Measurements from ENCODE around the gene FOLR2. TPM values are rescaled to one million over a fixed set of nuclear protein-coding genes. Genes with fewer than 3 reads are reported as not detected.

The FOLR2 gene
- total and polyA plus RNA-seq, 2 donors (not counting 1 experiment from before 2014, with no cell fraction given) = 1.5 to 4.7 TPM

GRCh38 chr11:72254299-72254993, 37.9 kb downstream of the FOLR2 start:
- POLR2A ChIA-PET = no interaction called here
- ATAC-seq (ENCODE audit: low read depth) = no peak

More at GRCh38 chr11:72254299-72254993, 37.9 kb downstream of the FOLR2 start:
- H3K4me1 ChIP-seq (ENCODE audit: control insufficient read depth in 2 of 2, insufficient read depth in 2 of 2, low read length in 2 of 2) = peaks cover 0 to 4% of the 10 kb centered on the region in 2 donors
- CTCF ChIA-PET = no interaction called here
- DNase-seq = no peak
- WGBS (ENCODE audit: insufficient coverage) = 100% methylated on average over 2 of the region's 5 CpGs
- no peaks in the 10 kb centered on the region for H3K79me2 ChIP-seq (ENCODE audit: control insufficient read depth, insufficient read depth, low read length)
- TF ChIP-seq CTCF (IDR thresholded peaks at IDR 0.05) (no peak), EZH2 (IDR thresholded peaks at IDR 0.05; ENCODE audit: borderline replicate concordance, insufficient read depth, low read depth, low read length, poor library complexity, severe bottlenecking) (no peak)
- H3K4me3 ChIP-seq (ENCODE audit: control extremely low read depth in 1 of 5, extremely low read depth in 1 of 5, insufficient read depth in 1 of 5, low read depth in 2 of 5, low read length in 4 of 5) = no peak overlapping the region
- no peaks in the 10 kb centered on the region for H3K9me3 ChIP-seq (ENCODE audit: control extremely low read depth in 1 of 3, control insufficient read depth in 2 of 3, insufficient read depth in 1 of 3, low read length in 2 of 3)
- no peaks in the 10 kb centered on the region for H3K36me3 ChIP-seq (replicated peaks in 1 of 2; ENCODE audit: control extremely low read depth in 1 of 2, control insufficient read depth in 1 of 2, extremely low read depth in 1 of 2, insufficient read depth in 2 of 2, low read length in 1 of 2)
- intact Hi-C loops (cut with micrococcal nuclease) = no loop called here
- no peaks in the 10 kb centered on the region for H4K20me1 ChIP-seq (ENCODE audit: control insufficient read depth, insufficient read depth, low read length, poor library complexity, severe bottlenecking)
- no peaks in the 10 kb centered on the region for H3K4me1 Mint-ChIP-seq
- peaks cover 0 to 7% (median 3%) of the 10 kb centered on the region in 4 experiments for H3K27me3 ChIP-seq (replicated peaks in 1 of 4; ENCODE audit: control extremely low read depth in 1 of 4, control insufficient read depth in 3 of 4, insufficient read depth in 4 of 4, low read length in 3 of 4)
- no peak overlapping the region for H3K27ac ChIP-seq (ENCODE audit: low read length in 2 of 2)
- no peaks in the 10 kb centered on the region for H3K9me3 Mint-ChIP-seq (ENCODE audit: insufficient read depth)
- H3K27ac Mint-ChIP-seq = no peak overlapping the region
- no peak overlapping the region for H3K4me3 Mint-ChIP-seq
- H2AFZ ChIP-seq (ENCODE audit: insufficient read depth, low read depth, low read length, poor library complexity, severe bottlenecking) = no peak overlapping the region
- H3K27me3 Mint-ChIP-seq = peaks cover 17% of the 10 kb centered on the region
- no peak overlapping the region for H3K9ac ChIP-seq (ENCODE audit: low read length)
- no peak overlapping the region for H3K4me2 ChIP-seq (replicated peaks; ENCODE audit: low read depth, low read length, poor library complexity, severe bottlenecking)
